Activated gamma-delta T cell treated with anti-CD3 and anti-CD28 coated beads, Interleukin-2, amount 50 U/mL, for 16 hours (primary cell): ENCODE data around the gene SERPINI2.

Source experiments
- DNase-seq: peaks from one replicate; pipeline ENCODE4 v3.0.0-alpha.2; 2020; ENCODE audit warnings: low read depth

The SERPINI2 gene

GRCh38 chr3:167473863-167474262 lies at the start of gene SERPINI2:
TSS of gene SERPINI2 (minus strand) at chr3:167474042. CDS start at chr3:167471834, 2,208 bp downstream.
- DNase-seq: no peak

GRCh38 chr3:167521006-167521355 lies 47.1 kb upstream of the SERPINI2 start:
- DNase-seq: no peak

- DNase-seq: no peak
These were observed 46.6 kb upstream of the SERPINI2 start for GRCh38 chr3:167520266-167521005.

- no peak for DNase-seq
These were observed 34.1 kb upstream of the SERPINI2 start for GRCh38 chr3:167507954-167508353.

- DNase-seq: no peak
These were observed 28.6 kb upstream of the SERPINI2 start for GRCh38 chr3:167502401-167502800.

- no peak for DNase-seq
These were observed 28.1 kb upstream of the SERPINI2 start for GRCh38 chr3:167501941-167502340.

GRCh38 chr3:167497903-167498302 lies 24.1 kb upstream of the SERPINI2 start:
- no peak for DNase-seq

- no peak for DNase-seq
These were observed 19.4 kb upstream of the SERPINI2 start for GRCh38 chr3:167493244-167493643.

GRCh38 chr3:167491621-167492020 lies 17.8 kb upstream of the SERPINI2 start:
- no peak for DNase-seq

- DNase-seq: no peak
These were observed 15.7 kb upstream of the SERPINI2 start for GRCh38 chr3:167489571-167489970.

GRCh38 chr3:167487556-167487955 lies 13.7 kb upstream of the SERPINI2 start:
- DNase-seq: no peak

GRCh38 chr3:167484551-167484950 lies 10.7 kb upstream of the SERPINI2 start:
- DNase-seq: no peak

GRCh38 chr3:167483708-167484475 lies 10.1 kb upstream of the SERPINI2 start:
- no peak for DNase-seq

- DNase-seq: no peak
These were observed 7.3 kb upstream of the SERPINI2 start for GRCh38 chr3:167481164-167481563.

GRCh38 chr3:167480748-167481147 lies 6.9 kb upstream of the SERPINI2 start:
- no peak for DNase-seq

GRCh38 chr3:167469381-167469780 lies 4.5 kb downstream of the SERPINI2 start:
- no peak for DNase-seq

GRCh38 chr3:167467848-167468611 lies 5.8 kb downstream of the SERPINI2 start:
- no peak for DNase-seq

GRCh38 chr3:167466966-167467365 lies 6.9 kb downstream of the SERPINI2 start:
- no peak for DNase-seq

- DNase-seq: no peak
These were observed 17.6 kb downstream of the SERPINI2 start for GRCh38 chr3:167456157-167456799.

GRCh38 chr3:167453815-167454214 lies 20.0 kb downstream of the SERPINI2 start:
- no peak for DNase-seq

GRCh38 chr3:167451282-167451681 lies 22.6 kb downstream of the SERPINI2 start:
- DNase-seq: no peak

GRCh38 chr3:167450675-167451074 lies 23.2 kb downstream of the SERPINI2 start:
- no peak for DNase-seq
